OCI-LY1 (cell line): Measurements from ENCODE around the gene PLEKHA6.

Experiments used
- CTCF ChIP-seq: fragments of 200-600 bp; sonication (generic), shearing (Covaris generic); IDR thresholded peaks from 2 replicates; pipeline ENCODE4 v1.5.1; 2017; ENCODE audit warnings: mild to moderate bottlenecking, antibody characterized with exemption, low read length, moderate library complexity, mixed read lengths
- EZH2 ChIP-seq: fragments of 200-600 bp; sonication (generic), shearing (Covaris generic); IDR thresholded peaks from 2 replicates; pipeline ENCODE4 v1.8.0; 2017; ENCODE audit warnings: borderline replicate concordance, mixed run types, mild to moderate bottlenecking, antibody characterized with exemption, low read length, moderate library complexity, mixed read lengths

- TF ChIP-seq CTCF (no peak), EZH2 (no peak)
Measured at GRCh38 chr1:204283711-204284651, 75.7 kb downstream of the PLEKHA6 start.
